ENCODE results near the gene NXPE4.
"Not testable (repeated sequence)": the region's sequence is repeated elsewhere in the genome, so short reads cannot be mapped to it uniquely, and the experiment has no call there.

NXPE4 gene

DNA sequence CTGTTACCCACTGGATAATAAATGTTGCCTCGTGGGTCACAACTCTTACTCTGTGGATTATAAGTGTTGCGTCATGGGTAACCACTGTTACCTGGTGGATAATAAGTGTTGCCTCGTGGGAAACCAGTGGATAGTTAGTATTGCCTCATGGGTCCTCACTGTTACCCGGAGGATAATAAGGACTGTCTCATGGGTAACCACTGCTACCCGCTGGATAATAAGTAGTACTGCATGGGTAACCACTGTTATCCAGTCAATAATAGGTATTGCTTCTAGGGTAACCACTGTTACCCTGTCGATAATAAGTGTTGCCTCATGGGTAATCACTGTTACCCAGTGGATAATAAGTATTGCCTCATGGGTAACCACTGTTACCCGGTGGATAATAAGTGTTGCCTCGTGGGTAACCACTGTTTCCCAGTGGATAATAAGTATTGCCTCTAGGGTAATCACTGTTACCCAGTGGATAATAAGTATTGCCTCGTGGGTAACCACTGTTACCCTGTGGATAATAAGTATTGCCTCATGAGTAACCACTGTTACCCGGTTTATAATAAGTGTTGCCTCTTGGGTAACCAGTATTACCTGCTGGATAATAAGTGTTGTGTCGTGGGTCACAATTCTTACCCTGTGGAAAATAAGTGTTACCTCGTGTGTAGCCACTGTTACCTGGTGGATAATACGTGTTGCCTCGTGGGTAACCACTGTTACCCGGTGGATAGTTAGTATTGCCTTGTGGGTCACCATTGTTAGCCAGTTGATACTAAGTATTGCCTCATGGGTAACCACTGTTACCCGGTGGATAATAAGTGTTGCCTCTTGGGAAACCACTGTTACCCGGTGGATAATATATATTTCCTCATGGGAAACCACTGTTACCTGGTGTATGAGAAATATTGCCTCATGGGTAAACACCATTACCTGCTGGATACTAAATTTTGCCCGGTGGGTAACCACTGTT lies 15.7 kb upstream of the NXPE4 start:
- in situ Hi-C loops (cut with MboI; ENCODE audit: low sequenced_read_pairs), result no loop called here

DNA sequence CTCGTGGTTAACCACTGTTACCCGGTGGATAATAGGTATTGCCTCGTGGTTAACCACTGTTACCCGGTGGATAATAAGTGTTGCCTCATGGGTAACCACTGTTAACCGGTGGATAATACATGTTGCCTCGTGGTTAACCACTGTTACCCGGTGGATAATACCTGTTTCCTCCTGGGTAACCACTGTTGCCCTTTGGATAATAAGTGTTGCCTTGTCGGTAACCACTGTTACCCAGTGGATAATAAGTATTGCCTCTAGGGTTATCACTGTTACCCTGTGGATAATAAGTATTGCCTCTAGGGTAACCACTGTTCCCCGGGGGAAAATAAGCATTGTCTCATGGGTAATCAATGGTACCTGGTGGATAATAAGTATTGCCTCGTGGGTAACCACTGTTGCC lies 15.0 kb upstream of the NXPE4 start:
- in situ Hi-C loops (cut with MboI; ENCODE audit: low sequenced_read_pairs), result no loop called here

DNA sequence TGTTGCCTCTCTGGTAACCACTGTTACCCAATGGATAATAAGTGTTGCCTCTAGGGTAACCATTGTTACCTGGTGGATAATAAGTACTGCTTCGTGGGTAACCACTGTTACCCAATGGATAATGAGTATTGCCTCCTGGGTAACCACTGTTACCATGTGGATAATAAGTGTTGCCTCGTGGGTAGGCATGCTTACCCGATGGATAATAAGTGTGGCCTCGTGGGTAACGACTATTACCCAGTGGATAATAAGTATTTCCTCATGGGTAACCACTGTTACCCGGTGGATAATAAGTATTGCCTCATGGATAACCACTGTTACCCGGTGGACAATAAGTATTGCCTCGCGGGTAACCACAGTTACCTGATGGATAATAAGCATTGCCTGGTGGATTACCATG lies 13.8 kb upstream of the NXPE4 start:
- in situ Hi-C loops (cut with MboI; ENCODE audit: low sequenced_read_pairs), result no loop called here

DNA sequence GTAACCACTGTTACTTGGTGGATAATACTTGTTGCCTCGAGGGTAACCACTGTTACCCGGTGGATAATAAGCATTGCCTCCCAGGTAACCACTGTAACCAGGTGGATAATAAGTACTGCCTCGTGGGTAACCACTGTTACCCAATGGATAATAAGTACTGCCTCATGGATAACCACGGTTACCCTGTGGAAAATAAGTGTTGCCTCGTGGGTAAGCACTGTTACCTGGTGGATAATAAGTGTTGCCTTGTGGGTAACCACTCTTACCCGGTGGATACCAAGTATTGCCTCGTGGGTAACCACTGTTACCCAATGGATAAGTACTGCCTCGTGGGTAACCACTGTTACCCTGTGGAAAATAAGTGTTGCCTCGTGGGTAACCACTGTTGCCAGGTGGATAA lies 13.0 kb upstream of the NXPE4 start:
- in situ Hi-C loops (cut with MboI; ENCODE audit: low sequenced_read_pairs), result not testable (repeated sequence)

DNA sequence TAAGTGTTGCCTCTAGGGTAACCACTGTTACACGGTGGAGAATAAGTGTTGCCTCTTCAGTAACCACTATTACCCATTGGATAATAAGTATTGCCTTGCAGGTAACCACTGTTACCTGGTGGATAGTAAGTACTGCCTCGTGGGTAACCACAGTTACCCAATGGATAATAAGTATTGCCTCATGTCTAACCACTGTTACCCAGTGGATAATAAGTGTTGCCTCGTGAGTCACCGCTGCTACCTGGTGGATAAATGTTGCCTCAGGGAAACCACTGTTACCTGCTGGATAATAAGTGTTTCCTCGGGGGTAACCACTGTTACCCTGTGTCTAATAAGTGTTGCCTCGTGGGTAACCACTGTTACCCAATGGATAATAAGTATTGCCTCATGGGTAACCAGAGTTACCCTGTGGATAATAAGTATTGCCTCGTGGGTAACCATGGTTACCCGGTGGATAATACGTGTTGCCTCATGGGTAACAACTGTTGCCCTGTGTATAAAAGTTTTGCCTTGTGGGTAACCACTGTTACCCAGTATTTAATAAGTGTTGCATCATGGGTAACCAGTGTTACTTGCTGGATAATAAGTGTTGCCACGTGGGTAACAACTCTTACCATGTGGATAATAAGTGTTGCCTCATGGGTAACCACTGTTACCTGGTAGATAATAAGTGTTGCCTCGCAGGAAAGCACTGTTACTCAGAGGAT lies 12.3 kb upstream of the NXPE4 start:
- in situ Hi-C loops (cut with MboI; ENCODE audit: low sequenced_read_pairs), result no loop called here

DNA sequence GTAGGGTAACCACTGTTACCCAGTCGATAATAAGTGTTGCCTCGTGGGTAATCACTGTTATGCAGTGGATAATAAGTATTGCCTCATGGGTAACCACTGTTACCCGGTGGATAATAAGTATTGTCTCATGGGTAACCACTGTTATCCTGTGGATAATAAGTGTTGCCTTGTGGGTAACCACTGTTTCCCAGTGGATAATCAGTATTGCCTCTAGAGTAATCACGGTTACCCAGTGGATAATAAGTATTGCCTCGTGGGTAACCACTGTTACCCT lies 11.2 kb upstream of the NXPE4 start:
- in situ Hi-C loops (cut with MboI; ENCODE audit: low sequenced_read_pairs), result not testable (repeated sequence)

DNA sequence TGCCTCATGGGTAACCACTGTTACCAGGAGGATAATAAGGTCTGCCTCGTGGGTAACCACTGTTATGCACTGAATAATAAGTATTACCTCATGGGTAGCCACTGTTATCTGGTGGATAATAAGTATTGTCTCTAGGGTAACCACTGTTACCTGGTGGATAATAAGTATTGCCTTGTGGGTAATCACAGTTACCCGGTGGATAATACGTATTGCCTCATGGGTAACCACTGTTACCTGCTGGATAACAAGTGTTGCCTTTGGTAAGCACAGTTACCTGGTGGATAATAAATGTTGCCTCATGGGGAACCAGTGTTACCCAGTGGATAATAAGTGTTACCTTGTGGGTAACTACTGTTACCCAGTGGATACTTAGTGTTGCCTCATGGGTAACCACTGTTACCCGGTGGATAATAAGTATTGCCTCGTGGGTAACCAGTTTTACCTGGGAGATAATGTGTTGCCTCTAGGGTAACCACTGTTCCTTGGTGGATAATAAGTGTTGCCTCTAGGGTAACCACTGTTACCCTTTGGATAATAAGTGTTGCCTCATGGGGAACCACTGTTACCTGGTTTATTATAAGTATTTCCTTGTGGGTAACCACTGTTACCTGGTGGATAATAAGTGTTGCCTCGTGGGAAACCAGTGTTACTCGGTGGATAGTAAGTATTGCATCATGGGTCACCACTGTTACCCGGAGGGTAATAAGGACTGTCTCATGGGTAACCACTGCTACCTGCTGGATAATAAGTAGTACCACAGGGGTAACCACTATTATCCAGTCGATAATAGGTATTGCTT lies 10.6 kb upstream of the NXPE4 start:
- in situ Hi-C loops (cut with MboI; ENCODE audit: low sequenced_read_pairs), result no loop called here

DNA sequence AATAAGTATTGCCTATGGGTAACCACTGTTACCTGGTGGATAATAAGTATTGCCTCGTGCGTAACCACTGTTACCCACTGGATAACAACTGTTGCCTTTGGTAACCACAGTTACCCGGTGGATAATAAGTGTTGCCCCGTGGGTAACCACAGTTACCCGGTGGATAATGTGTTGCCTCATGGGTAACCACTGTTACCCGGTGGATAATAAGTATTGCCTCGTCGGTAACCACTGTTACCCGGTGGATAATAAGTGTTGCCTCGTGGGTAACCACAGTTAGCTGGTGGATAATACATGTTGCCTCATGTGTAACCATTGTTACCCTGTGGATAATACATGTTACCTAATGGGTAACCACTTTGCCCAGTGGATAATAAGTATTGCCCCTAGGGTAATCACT lies 9.8 kb upstream of the NXPE4 start:
- in situ Hi-C loops (cut with MboI; ENCODE audit: low sequenced_read_pairs), result no loop called here

DNA sequence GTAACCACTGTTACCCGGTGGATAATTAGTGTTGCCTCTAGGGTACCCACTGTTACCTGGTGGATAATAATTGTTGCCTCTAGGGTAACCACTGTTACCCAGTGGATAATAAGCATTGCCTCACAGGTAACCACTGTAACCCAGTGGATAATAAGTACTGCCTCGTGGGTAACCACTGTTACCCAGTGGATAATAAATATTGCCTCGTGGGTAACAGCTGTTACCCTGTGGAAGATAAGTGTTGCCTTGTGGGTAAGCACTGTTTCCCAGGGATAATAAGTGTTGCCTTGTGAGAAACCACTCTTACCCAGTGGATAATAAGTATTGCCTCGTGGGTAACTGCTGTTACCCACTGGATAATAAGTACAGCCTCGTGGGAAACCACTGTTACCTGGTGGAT lies 9.3 kb upstream of the NXPE4 start:
- in situ Hi-C loops (cut with MboI; ENCODE audit: low sequenced_read_pairs), result no loop called here

DNA sequence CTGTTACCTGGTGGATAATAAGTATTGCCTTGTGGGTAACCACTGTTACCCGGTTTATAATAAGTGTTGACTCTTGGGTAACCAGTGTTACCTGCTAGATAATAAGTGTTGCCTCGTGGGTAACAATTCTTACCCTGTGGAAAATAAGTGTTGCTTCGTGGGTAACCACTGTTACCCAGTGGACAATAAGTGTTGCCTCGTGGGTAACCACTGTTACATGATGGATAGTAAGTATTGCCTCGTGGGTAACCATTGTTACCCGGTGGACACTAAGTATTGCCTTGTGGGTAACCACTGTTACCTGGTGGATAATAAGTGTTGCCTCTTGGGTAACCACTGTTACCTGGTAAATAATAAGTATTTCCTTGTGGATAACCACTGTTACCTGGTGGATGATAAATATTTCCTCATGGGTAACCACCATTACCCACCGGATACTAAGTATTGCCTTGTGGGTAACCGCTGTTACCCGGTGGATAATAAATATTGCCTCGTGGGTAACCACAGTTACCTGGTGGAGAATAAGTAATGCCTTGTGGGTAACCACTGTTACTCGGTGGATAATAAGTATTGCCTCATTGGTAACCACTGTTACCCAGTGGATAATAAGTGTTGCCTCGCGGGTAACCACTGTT lies 8.7 kb upstream of the NXPE4 start:
- in situ Hi-C loops (cut with MboI; ENCODE audit: low sequenced_read_pairs), result no loop called here

DNA sequence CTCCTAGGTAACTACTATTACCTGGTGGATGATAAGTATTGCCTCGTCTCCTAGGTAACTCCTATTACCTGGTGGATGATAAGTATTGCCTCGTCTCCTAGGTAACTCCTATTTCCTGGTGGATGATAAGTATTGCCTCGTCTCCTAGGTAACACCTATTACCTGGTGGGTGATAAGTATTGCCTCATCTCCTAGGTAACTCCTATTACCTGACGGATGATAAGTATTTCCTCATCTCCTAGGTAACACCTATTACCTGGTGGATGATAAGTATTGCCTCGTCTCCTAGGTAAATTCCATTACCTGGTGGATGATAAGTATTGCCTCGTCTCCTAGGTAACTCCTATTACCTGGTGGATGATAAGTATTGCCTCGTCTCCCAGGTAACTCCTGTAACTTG lies 7.6 kb upstream of the NXPE4 start:
- in situ Hi-C loops (cut with MboI; ENCODE audit: low sequenced_read_pairs), result not testable (repeated sequence)

DNA sequence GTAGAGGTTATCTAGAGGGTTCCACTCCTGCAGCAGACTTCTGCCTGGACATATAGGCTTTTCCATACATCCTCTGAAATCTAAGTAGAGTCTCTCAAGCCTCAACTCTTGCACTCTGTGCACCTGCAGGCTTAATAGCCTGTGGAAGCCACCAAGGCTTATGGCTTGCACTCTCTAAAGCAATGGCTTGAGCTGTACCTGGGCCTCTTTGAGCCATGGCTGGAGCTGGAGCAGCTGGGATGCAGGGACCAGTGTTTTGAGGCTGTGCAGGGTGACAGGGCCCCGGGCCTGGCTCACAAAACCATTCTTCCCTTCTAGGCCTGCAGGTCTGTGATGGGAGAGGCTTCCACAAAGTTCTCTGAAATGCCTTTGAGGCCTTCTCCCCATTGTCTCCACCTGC lies 2.9 kb upstream of the NXPE4 start:
- in situ Hi-C loops (cut with MboI; ENCODE audit: low sequenced_read_pairs), result no loop called here

DNA sequence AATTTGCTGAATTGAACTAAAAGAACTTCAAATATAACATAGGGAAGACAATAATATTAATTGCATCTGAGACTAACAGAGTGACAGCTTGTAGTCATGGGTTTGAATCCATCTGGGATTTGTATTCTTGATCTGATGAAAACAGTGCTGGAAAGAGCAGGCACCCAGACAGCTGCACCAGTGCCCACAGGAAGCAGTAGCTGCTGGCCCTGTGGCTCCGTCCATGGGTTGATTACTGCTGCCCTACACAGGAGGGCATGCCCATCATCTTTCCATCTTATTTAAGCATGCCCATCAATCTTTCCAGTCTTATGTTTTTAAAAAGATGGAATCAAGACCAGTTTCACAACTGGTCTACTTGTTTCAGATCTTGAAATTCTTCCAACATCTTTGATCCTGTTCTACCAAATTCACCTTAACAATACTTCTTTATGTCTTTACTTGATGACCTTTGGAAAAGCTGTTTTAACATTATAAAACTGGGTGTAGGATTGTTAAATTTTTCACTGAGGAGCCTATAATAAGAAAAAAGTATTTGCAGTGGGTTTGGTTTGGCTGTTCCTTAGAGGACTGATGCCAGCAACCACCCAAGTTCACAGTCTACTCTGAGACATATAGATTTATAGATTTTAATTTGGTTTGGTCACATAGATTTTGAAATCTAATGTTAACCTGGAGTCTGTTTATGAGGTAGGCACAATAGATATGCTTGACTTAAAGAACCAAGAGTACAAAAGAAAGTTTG lies 761 bp upstream of the NXPE4 start:
- in situ Hi-C loops (cut with MboI; ENCODE audit: low sequenced_read_pairs), result no loop called here

DNA sequence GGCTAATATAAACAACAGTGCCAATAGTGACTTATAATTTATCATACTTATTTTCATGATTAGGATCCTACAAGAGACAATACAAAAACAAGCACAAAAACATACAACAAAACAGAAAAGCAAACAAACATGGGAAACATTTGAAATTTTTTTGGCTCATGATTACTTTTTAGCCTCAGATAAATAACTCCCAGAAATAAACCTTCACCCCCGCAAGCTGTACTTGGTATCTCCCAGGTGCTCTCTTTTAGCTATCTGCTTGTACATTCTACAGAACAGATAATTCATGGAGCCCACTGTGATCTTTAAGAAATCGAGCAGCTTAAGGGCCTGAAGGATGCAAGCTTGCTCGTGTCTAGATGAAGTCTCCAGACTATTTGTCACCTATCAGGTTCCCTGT lies 883 bp downstream of the NXPE4 start:
- in situ Hi-C loops (cut with MboI; ENCODE audit: low sequenced_read_pairs), result no loop called here

DNA sequence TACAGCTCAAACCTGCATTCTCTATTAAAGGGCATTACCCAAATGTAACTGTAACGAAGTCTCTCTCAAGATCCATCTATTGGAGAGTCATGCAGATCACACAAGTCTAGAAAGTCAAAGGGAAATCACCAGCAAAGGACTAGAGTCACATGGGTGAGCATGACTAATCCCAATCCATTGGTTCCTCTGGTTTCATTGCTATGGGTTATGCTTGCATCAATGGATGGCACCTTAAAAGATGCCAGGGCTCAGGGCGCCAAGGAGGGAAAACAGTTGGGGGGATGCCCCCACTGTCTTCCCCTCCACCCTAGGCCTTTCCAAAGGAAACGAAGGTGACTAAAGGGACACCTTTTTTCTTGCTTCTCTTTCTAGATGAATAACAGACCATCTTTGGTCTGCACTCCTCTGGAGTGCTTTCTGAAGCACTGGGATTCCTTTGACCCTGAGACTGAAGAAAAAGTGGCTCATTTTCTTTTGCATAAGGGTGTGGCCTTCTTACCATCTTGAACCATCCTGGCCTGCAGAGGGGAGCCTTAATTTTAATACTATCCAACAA lies 8.1 kb downstream of the NXPE4 start:
- in situ Hi-C loops (cut with MboI; ENCODE audit: low sequenced_read_pairs), result no loop called here

DNA sequence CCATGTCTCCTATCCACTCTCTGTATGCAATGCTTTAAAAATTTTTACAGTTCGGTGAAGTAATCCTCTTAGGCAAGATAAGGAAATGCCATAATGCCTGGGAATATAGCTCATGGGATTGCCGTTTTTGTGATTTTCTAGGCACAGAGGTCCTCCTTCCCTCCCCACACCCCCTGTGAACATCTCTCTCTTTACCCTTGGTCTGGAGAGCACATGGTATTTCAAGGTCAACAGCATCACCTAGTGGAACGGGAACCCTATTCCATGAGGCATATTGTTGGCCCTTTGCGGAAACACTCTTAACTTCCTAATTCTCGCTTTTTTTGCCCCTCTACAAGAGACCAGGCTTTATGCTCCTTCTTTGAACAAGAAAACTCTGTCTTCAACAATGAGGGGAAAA lies 8.8 kb downstream of the NXPE4 start:
- in situ Hi-C loops (cut with MboI; ENCODE audit: low sequenced_read_pairs), result no loop called here

DNA sequence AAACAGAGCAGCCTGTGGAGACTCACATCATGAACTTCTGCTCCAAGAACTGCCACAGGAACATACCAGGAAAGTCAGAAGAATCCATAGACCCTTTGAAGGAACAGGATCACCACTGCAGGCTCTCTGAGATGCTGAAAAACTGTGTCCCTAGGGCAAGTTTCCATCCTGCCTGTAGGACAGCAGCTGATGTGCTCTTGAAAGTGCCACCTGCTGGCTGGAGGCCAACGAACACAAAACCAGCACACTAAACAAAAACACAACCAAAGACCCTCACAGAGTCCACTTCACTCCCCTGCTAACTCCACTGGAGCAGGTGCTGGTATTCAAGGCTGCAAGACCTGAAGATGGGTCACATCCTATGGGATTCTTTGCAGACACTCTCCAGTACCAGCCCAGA lies 23.9 kb downstream of the NXPE4 start:
- in situ Hi-C loops (cut with MboI; ENCODE audit: low sequenced_read_pairs), result no loop called here

DNA sequence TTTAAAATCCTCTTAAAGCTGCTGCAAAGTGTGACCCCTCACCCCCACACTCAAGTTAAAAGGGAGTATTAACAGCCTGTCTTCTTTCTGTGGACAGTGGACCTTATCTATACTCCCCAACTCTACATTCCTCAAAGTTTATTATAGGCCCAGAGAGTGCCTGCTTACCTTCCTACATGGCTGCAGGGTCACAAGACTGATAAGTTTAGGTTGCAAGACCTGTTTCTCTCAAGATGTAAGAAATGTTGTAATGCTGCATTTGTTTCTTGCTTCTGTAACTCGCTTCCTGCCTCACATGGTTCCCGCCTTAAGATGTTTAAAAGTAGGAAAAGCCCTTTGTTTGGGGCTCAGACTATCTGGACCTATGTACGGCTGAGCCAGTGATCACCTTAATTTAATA lies 25.8 kb downstream of the NXPE4 start:
- in situ Hi-C loops (cut with MboI; ENCODE audit: low sequenced_read_pairs), result no loop called here

DNA sequence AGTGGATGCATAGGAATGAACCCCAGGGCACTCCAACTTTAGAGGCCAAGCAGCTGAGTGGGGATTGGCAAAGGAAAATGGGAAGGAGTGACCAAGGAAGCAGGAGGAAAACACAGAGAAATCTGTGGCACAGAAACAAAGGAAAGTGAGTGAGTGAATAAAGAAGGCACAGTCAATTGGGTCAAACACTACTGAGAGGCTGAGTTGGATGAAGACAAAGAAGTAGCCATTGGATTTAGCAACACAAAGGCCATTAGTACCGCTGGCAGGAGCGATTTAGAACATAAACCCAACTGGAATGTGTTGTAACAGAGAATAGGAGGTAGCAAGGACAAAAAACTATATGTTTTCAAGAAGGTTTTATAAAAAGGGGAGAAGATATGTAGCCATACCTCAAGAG lies 29.3 kb downstream of the NXPE4 start:
- in situ Hi-C loops (cut with MboI; ENCODE audit: low sequenced_read_pairs), result no loop called here

DNA sequence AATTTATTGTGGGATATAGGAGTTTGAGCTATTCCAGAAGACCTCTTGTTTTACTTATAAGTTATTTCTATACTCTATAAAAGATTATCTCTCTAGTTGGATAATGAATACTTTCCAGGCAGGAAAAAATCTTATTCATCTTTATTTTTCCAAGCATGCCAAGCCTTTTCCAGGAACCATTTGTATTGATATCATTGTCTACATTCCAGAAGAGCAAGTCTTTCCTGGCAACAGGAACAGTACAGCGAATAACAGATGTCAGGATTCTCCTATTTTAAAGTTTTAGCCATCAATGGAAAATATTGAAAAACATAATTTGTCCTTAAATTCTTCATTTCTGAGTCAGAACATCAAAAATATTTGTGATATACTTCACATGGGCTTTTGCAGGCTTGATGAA lies 30.8 kb downstream of the NXPE4 start:
- in situ Hi-C loops (cut with MboI; ENCODE audit: low sequenced_read_pairs), result no loop called here
